Dermis blood vessel endothelial cell (primary cell): ENCODE data around the gene SYNPO2. TPM values are rescaled to one million over a fixed set of nuclear protein-coding genes. Genes with fewer than 3 reads are reported as not detected.
"Not testable (repeated sequence)": the region's sequence is repeated elsewhere in the genome, so short reads cannot be mapped to it uniquely, and the experiment has no call there.

Experiments used
- DNase-seq: peaks from one replicate; pipeline ENCODE4 v3.0.0; 2010
- total RNA-seq: library from RNA; depleted of rRNA; stranded (reverse); fragments of >200 nt; gene quantifications from 2 replicates; pipeline ENCODE4 v1.2.3, GENCODE V29; 2014

Gene SYNPO2
- total RNA-seq, 1 donor from 2014 or later, result 0.17 TPM

- no peak for DNase-seq
These were observed 145.8 kb downstream of the SYNPO2 start for GRCh38 chr4:119034276-119035008.

DNA sequence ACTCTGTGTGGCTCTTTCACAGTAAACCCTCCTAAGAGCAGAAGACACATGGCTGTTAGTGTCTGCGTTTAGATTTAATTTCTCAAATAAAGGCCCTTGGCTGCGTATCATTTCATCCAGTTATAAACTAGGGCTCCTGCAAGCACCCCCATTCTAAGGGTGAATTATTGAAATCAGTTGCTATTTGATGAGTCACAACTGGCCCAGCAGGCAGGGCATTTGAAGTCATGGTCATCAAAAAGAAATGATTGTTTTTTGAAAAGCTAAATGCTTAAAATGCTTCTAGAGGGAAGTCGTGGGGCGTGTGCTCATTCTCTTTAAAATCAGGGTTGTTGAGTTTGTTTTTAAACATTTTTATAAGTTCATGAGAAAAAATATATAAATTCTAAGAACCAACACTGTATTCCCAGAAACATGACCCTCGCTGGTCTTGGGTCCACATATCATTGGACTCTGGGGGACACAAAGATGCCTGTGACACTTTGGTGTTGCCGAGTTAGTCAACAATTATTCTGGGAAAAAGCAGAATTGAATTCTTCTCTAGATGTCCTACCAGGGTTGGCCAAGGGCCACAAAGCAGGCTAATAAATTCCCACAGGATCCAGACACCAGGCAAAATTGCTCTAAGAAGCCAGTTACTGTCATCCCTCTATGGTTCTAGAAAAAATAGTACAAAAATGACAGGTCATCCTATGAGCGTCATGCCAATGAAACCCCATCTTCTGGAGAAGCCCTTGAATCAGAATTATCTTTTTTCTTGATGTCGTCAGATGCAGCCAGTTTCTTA is 147.5 kb downstream of the SYNPO2 start:
- DNase-seq, result no peak

GRCh38 chr4:119037709-119038108 is 149.1 kb downstream of the SYNPO2 start:
- no peak for DNase-seq

GRCh38 chr4:119038116-119038841 is 149.6 kb downstream of the SYNPO2 start:
- DNase-seq, result peak; percentile 35

DNA sequence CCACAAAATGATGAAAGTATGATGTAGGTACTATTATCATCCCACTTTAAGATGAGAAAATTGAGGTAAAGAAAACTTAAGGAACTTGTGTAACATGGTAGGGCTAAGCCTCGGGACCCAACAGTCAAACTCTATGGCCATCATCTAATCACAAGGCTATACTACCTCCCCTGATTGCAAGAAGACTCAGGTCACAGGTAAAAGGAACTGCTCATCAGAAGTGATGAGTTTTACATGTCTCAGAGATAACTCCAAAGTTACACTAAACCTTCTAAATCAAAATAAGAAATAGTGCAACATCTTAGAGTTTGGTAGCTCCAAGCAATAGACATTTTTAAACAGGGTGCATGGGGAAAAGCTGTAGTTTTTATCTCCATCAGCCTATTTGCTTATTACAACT is 150.5 kb downstream of the SYNPO2 start:
- DNase-seq, result no peak

DNA sequence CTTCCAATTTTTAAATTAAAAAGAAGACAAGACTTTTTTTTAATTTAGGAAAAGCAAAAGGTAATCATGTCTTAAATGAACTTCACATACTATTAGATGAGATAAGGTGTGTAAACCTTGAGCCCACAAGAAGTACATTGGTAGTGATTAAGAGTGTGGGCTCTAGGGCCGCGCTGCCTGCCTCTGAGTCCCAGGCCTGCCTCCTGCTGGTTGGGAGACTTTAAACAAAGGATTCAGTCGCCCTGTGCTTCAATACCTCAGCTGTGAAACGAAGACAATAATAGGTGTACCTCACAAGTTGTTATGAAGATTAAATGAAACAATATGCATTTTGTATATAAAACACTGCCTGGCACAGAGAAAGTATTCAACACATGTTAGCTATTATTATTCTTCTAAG is 151.1 kb downstream of the SYNPO2 start:
- DNase-seq, result no peak

DNA sequence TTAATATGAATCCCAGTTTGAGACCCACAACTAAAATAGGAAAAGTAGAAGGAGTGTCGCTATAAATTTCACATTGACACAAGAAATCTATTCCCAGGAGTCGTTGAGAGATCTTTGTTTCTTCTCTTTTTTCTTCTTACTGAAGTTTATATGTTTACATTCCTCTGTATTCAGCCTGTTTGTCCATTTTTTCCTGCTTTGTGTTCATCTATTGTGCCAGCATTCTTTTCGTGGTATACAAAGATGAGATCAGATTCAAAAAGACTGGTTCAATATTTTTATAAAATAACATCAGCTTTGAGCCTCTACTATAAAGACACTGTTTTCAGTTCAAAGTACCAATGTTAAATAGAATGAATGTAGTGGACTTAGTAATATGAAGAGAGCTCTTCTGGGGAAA is 151.6 kb downstream of the SYNPO2 start:
- no peak for DNase-seq

- no peak for DNase-seq
These were observed 152.1 kb downstream of the SYNPO2 start for GRCh38 chr4:119040694-119041185.

GRCh38 chr4:119041396-119041795 is 152.7 kb downstream of the SYNPO2 start:
- DNase-seq, result no peak

- DNase-seq, result peak; percentile 90
These were observed 153.4 kb downstream of the SYNPO2 start for GRCh38 chr4:119041951-119042560.

- peak; percentile 52 for DNase-seq
These were observed 157.6 kb downstream of the SYNPO2 start for GRCh38 chr4:119046263-119046662.

DNA sequence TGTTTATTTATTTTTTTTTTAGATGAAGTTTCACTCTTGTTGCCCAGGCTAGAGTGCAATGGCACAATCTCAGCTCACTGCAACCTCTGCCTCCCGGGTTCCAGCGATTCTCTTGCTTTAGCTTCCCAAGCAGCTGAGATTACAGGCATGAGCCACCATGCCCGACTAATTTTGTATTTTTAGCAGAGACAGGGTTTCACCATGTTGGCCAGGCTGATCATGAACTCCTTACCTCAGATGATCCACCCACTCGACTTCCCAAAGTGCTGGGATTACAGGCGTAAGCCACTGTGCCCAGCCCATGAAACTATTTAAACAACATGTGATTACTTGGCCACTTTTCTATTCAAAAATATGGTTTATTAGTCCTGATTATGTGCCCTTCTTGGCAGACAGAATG is 158.4 kb downstream of the SYNPO2 start:
- not testable (repeated sequence) for DNase-seq

DNA sequence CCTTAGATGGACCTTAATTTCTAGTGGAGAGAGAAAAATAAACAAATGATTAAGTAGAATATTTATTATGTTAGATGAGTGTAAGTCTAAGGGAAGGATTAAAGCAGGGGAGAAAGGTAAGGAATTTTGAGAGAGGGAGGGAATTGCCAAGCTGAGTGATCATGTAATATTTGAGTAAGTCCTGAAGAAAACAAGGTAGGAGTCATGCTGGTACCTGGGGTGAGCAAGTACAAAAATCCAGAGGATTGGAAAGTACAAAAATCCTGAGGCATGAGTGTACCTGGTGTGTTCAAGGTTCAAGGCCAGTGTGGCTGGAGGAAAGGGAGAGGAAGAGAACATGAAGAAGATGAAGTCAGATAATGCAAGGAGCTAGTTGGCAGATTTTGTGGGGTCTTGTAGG is 159.8 kb downstream of the SYNPO2 start:
- no peak for DNase-seq

GRCh38 chr4:119049342-119049741 is 160.7 kb downstream of the SYNPO2 start:
- DNase-seq, result no peak

DNA sequence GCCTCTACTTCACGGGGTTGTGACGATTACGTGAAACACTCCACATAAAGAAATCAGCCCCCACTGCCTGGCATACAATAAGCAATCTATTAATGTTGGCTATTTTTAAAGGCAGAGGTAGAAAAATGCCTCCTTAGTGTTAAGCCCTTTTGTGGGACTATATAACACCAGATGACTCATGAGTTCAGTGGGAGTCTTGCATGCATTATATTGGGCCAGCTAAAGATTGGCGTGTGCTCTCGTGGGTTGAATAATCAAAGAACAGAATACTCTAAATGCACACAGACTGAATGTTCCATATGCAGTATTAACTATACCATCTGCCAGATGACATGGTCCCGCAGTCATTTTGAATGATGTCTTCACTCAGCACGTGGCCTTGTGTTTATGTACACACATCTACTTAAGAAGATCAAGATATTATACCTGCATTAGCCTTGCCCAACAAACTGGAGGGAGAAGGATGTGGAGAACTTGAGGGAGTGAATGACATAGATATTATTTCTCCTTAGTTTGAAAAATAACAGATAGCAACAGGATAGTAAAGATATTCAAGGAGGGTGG is 162.0 kb downstream of the SYNPO2 start:
- DNase-seq, result no peak

GRCh38 chr4:119053245-119053644 is 164.6 kb downstream of the SYNPO2 start:
- DNase-seq, result no peak

DNA sequence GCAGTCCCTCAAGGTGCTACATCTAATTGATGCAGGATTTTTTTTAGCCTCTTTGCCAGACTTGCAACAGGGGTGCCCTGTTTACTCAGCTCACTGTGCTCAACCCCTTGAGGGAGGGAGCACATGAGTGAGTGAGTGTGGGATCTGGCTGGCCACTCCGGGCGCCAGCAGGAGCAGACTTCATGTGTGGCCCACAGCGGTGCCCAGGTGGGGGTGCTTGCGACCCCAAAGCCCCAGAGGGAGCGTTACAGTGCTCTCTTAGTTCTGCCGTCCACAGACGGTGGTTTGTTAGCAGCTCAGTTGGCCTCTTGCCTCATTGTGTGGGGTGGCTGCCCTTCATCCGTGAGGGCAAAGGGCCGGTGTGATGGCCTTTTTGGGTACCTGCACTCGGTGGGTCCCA is 165.3 kb downstream of the SYNPO2 start:
- DNase-seq, result no peak

- DNase-seq, result no peak
These were observed 168.8 kb downstream of the SYNPO2 start for GRCh38 chr4:119057417-119057816.

- no peak for DNase-seq
These were observed 170.6 kb downstream of the SYNPO2 start for GRCh38 chr4:119059221-119059620.

GRCh38 chr4:119067125-119067524 is 178.5 kb downstream of the SYNPO2 start:
- DNase-seq, result not testable (repeated sequence)

DNA sequence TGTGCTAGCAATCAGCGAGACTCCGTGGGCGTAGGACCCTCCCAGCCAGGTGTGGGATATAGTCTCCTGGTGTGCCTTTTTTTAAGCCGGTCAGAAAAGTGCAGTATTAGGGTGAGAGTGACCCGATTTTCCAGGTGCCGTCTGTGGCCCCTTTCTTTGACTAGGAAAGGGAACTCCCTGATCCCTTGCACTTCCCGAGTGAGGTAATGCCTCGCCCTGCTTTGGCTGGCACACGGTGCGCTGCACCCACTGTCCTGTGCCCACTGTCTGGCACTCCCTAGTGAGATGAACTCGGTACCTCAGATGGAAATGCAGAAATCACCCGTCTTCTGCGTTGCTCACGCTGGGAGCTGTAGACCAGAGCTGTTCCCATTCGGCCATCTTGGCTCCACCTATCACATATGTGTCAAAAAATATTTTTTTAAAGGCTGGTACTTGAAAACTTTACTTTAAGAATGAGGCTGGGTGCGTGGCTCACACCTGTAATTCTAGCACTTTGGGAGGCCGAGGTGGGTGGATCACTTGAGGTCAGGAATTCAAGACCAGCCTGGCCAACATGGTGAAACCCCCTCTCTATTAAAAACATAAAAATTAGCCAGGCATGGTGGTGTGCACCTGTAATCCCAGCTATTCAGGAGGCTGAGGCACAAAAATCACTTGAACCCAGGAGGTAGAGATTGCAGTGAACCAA is 179.2 kb downstream of the SYNPO2 start:
- DNase-seq, result not testable (repeated sequence)

DNA sequence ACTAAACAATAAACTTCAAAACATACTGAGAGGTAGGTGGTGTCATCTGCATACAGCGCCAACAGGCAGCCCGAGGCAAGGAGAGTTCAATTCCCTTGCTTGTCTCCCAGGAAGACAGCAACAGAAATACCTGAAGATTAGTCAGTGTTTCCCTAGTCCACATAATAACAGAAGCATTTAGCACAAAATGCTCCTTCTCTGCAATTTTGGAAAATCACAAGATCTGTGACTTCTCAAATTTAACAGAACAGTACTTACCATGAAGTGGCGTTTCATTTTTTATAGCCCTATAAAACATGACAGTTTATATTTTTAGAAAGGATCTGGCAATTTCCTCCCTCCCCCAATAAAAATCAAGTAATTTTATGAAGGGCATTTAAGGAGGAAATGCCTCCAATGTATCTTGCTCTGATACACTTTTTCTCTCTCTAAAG is 179.9 kb downstream of the SYNPO2 start:
- DNase-seq, result no peak
